ENCODE measurements around the gene TMEM45A. TPM values are rescaled to one million over a fixed set of nuclear protein-coding genes. Genes with fewer than 3 reads are reported as not detected.
"Not testable (repeated sequence)": the region's sequence is repeated elsewhere in the genome, so short reads cannot be mapped to it uniquely, and the experiment has no call there.

The TMEM45A gene
- total and polyA plus RNA-seq, 7 donors, result 1.5 to 5.4 (median 1.7) TPM

DNA sequence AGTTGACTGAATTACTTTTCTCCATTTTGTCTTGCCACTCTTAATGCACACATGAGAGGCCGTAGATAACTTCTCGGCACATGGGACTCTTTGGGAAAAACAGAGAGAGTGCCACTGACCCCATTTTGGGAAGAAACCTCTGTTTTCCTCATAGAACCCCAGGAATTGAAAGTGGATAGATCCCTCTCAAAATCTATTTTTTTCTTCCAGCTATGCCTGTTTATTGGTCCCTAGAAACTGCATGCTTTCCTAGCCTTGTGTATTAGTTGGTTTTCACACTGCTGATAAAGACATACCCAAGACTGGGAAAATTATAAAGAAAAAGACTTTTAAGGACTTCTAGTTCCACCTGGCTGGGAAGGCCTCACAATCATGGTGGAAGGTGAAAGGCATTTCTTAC is 23.7 kb upstream of the TMEM45A start:
- ATAC-seq (no peak), DNase-seq (no peak)
- Histone ChIP-seq H3K27ac (no peak overlapping the region), H3K4me3 (no peak overlapping the region), H3K36me3 (ENCODE audit: insufficient read depth in 1 of 2, low read depth in 1 of 2) (no peaks in the 10 kb centered on the region), H3K4me1 (no peaks in the 10 kb centered on the region), H3K27me3 (ENCODE audit: insufficient read depth in 3 of 3, low read length in 2 of 3) (no peaks in the 10 kb centered on the region), H3K9me3 (no peaks in the 10 kb centered on the region)
- WGBS, 3 donors, result 89 to 100% (median 97%) methylated on average over 2 of the region's 2 CpGs
- TF ChIP-seq CTCF (IDR thresholded peaks at IDR 0.05), result no peak
- intact Hi-C loops (cut with DNase I), result loop anchor here in 1 of 2 donors (10.0 kb wide), 1 partner anchor 326 kb away; no protein-coding TSS in a partner anchor

DNA sequence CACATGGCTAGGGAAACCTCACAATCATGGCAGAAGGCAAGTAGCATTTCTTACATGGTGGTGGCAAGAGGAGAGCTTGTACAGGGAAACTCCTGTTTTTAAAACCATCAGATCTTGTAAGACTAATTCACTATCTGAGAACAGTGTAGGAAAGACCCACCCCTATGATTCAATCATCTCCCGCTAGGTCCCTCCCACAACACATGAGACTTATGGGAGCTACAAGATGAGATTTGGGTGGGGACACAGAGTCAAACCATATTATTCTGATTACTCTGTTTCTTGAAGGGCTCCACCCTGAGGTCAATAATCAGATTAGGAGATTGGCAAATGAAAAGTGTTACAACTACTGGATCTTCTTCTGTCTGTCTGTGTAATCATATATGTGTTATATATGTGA is 21.5 kb upstream of the TMEM45A start:
- 96 to 97% (median 96%) methylated on average over 1 of the region's 1 CpG for WGBS, 3 donors
- H3K36me3 ChIP-seq (ENCODE audit: insufficient read depth in 1 of 2, low read depth in 1 of 2), result no peaks in the 10 kb centered on the region
- no peak for TF ChIP-seq CTCF (IDR thresholded peaks at IDR 0.05)
- no peaks in the 10 kb centered on the region for H3K27me3 ChIP-seq (ENCODE audit: insufficient read depth in 3 of 3, low read length in 2 of 3)
- intact Hi-C loops (cut with DNase I), result no loop called here
- no peaks in the 10 kb centered on the region for H3K9me3 ChIP-seq
- no peak overlapping the region for H3K4me3 ChIP-seq
- H3K4me1 ChIP-seq, result no peaks in the 10 kb centered on the region
- ATAC-seq (no peak), DNase-seq (no peak)
- H3K27ac ChIP-seq, result no peak overlapping the region

- WGBS, 3 donors, result 85 to 89% (median 87%) methylated on average over 2 of the region's 2 CpGs
- H3K9me3 ChIP-seq, result no peaks in the 10 kb centered on the region
- H3K27me3 ChIP-seq (ENCODE audit: insufficient read depth in 3 of 3, low read length in 2 of 3), result no peaks in the 10 kb centered on the region
- H3K36me3 ChIP-seq (ENCODE audit: insufficient read depth in 1 of 2, low read depth in 1 of 2), result no peaks in the 10 kb centered on the region
- no peak overlapping the region for H3K4me3 ChIP-seq
- H3K4me1 ChIP-seq, result no peaks in the 10 kb centered on the region
- H3K27ac ChIP-seq, result no peak overlapping the region
- ATAC-seq, result no peak
- no peak for DNase-seq
- no peak for TF ChIP-seq CTCF (IDR thresholded peaks at IDR 0.05)
- intact Hi-C loops (cut with DNase I), result no loop called here
These were observed 21.0 kb upstream of the TMEM45A start for GRCh38 chr3:100471444-100471843.

GRCh38 chr3:100477851-100478360 is 14.5 kb upstream of the TMEM45A start:
- WGBS, 3 donors, result 89 to 92% (median 91%) methylated on average over 20 to 32 of the region's 32 CpGs
- H3K27ac ChIP-seq; H3K4me1 ChIP-seq; intact Hi-C loops (cut with DNase I); H3K4me3 ChIP-seq; H3K36me3 ChIP-seq (ENCODE audit: insufficient read depth in 1 of 2, low read depth in 1 of 2); ATAC-seq; H3K27me3 ChIP-seq (ENCODE audit: insufficient read depth in 3 of 3, low read length in 2 of 3); DNase-seq; H3K9me3 ChIP-seq: not testable (repeated sequence)

GRCh38 chr3:100478521-100478920 is 13.9 kb upstream of the TMEM45A start:
- H3K4me1 ChIP-seq; DNase-seq; H3K4me3 ChIP-seq; ATAC-seq; intact Hi-C loops (cut with DNase I); H3K36me3 ChIP-seq (ENCODE audit: insufficient read depth in 1 of 2, low read depth in 1 of 2); H3K27ac ChIP-seq; H3K27me3 ChIP-seq (ENCODE audit: insufficient read depth in 3 of 3, low read length in 2 of 3); H3K9me3 ChIP-seq: not testable (repeated sequence)
- 89 to 91% (median 90%) methylated on average over 14 to 24 of the region's 25 CpGs for WGBS, 3 donors

- H3K9me3 ChIP-seq, result no peaks in the 10 kb centered on the region
- DNase-seq, result no peak
- H3K27me3 ChIP-seq (ENCODE audit: insufficient read depth in 3 of 3, low read length in 2 of 3), result peaks cover 0 to 3% (median 0%) of the 10 kb centered on the region in 3 donors
- H3K4me3 ChIP-seq, result no peak overlapping the region
- H3K4me1 ChIP-seq, result no peaks in the 10 kb centered on the region
- no peak for ATAC-seq
- H3K36me3 ChIP-seq (ENCODE audit: insufficient read depth in 1 of 2, low read depth in 1 of 2), result no peaks in the 10 kb centered on the region
- no peak overlapping the region for H3K27ac ChIP-seq
- intact Hi-C loops (cut with DNase I), result no loop called here
- no peak for TF ChIP-seq CTCF (IDR thresholded peaks at IDR 0.05)
- WGBS, 3 donors, result 74 to 79% (median 78%) methylated on average over 5 of the region's 5 CpGs
These were observed 12.3 kb upstream of the TMEM45A start for GRCh38 chr3:100480081-100480480.

Measured in psoas muscle (tissue), 8 donors.